Germinal center (tissue), 1 donor: ENCODE results near the gene PHACTR3.

ENCODE experiments used
- DNase-seq: peaks from one replicate; pipeline ENCODE4 v3.0.0; 2012; ENCODE audit warnings: mixed read lengths, low spot score

The PHACTR3 gene

DNA sequence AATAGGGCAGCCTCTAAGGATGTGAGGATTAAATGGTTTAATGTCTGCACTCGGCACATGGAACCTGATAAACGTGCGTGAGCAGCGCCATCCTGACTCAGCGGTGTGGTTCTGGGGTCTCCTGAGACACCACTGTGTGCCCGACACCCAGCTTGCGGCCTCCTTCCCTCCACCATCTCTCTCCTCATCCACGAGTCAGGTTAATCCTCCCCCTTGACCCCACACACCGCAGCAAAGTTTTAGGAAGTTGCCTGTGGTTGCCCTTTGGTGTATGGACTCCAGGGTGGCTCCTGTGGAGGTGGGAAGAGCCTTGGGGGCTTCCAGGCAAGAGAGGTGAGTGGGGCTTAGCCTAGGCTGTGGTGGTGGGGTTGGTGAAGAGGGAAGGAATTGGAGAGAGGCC, 68.2 kb downstream of the PHACTR3 start:
- DNase-seq, result no peak

DNA sequence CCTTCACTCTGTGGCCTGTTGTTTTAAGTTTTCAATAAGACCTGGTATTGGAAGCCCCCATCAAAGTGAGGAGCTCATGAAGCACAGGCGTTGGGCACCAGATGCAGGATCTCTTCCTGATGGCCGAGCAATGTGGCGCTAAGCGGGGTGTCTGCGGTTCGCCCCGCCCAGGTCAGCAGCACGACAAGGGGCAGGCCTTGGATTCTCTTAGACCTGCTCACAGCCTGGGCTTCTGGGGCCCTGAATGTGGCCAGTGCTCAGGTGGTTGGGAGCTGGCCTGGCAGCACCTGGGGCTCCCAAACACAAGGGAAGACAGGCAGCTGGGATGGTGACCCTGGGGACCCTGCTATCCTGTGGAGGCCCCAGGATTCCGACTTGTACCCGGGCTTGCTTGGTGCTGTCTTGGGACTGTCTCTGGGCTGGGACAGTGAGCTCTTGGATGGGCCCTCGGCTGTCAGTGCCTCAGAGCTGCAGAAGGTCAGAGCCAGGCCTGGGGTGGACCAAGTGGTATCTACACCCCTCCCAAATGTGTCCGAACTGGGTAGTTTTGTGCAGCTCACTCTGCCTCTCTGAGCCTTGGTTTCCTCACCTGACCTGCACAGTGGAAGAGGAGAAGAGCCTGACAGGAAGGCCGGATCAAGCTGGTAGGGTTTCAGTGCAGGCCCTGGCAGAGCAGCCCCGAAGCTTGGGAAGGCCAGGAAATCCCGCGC, 69.1 kb downstream of the PHACTR3 start:
- no peak for DNase-seq

DNA sequence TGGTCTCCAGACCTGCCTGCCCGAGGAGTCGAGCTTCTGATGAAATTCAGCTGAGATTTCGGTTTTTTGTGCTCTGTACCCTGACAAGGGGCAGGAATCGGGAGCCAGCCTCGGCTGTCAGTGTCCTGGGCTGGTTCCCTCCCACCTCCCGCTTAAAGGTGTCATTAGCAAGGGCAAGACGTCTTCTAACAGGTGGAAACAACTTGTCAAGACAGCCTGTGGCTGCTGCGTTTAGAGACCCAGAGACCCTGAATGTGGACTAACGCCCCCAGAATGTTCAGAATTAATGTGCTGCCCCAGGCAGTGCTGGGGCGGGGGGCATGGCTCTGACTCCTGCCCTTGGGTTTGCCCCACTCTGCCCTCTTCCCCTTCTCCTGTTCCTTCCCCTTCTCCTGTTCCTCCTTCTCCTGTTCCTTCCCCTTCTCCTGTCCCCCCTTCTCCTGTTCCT, 69.7 kb downstream of the PHACTR3 start:
- no peak for DNase-seq

DNA sequence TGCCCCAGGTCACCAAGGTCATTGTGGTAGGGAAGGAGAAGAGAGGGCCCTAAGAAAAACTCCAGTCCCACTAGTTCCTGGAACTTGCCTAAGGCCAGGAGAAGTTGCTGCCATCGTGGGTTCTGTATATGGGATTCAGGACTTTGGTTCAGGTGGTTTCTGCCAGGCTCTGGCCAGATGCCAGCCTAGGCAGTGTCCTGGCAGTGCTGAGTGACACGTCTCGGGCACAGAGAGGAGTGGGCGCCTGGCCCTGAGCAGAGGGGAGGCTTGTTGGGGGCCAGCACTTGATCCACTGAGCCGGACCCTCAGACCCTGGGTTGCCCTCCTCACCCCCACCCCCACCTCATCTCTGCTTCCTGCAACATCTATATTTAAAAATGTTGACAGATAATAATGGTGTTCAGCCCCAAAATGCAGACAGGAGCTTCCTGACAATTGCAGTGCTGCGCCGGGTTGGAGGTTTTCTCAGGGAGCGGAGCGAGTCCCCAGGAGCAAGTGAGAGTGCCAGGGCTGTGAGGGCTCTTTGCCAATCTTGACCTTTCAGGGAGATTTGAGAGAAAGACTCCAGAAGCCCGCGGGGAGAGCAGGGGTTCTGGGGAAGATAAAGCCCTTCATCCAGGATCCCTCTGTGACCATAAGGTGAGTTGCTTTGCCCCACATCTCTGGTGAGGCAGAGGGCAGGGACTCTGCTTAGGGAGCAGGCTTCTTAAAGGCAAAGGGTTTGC, 71.9 kb downstream of the PHACTR3 start:
- no peak for DNase-seq

DNA sequence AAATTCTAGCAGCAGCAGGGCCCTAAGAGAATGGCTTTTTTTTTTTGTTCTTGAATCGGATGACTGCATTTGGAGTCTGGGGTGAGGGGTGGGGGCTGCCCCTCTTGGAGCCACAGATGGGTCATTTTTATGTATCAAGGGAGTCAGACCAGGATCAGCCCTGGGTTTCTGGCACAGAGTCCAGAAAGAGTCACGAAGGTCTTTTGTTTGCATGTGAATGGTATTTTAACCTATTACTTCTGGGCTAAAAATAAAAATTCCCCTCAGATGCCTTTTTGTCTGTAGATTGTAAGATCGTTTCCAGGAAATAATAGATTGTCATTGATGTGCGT, 72.5 kb downstream of the PHACTR3 start:
- DNase-seq, result no peak

DNA sequence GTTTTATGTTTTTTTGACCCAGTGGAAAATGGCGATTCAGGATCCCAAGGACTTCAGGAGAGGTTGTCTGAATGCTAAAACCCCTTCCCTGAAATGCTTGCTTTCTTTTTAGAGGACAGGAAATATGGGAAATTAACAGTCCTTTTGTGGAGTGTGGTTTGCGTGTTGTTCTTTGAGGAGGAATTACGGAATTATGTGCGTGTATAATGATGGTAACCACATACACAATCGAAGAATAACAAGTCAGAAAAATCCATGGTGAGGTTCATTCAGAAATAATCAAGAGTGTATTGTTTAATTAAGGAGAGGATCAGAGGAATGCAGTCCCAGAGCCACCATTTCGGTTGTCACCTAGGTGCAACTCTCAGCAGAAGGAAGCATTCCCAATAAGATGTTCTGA, 73.2 kb downstream of the PHACTR3 start:
- no peak for DNase-seq

DNA sequence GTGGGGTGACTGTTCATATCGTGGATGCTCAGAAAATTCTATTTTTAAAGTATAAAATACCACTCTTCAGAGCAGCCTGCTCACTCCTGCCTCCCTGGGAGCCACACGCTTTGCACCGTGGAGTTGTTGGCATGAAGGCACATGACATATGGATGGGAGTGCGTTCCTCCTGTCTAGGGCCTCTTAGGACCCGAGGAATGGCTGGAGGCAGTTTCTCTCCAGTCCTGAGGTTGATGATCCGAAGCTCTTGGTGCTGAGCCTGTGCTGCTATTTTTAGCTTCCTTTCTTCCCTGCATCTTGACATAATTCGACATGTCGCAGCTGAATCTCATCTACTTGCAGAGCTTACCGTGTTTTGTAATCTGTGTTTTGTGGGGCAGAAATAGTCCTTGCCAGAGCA, 73.9 kb downstream of the PHACTR3 start:
- no peak for DNase-seq

DNA sequence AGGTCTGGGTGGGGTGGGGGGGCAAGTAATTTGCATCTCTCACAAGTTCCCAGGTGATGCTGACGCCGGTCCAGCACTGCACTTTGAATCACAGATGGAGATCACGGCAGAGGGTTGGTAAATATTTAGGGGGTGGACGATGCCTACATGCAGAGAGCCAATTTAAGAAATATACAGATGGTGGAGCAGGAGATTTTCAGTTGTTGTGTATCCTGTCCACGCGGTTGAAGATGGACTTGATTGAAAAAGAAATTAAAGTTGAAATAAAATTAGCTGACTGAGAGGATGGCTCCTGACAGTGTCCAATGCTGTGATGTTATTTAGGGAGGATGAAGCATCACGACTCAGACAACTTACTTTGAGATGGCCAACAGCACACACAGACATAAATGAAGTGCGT, 74.6 kb downstream of the PHACTR3 start:
- no peak for DNase-seq

DNA sequence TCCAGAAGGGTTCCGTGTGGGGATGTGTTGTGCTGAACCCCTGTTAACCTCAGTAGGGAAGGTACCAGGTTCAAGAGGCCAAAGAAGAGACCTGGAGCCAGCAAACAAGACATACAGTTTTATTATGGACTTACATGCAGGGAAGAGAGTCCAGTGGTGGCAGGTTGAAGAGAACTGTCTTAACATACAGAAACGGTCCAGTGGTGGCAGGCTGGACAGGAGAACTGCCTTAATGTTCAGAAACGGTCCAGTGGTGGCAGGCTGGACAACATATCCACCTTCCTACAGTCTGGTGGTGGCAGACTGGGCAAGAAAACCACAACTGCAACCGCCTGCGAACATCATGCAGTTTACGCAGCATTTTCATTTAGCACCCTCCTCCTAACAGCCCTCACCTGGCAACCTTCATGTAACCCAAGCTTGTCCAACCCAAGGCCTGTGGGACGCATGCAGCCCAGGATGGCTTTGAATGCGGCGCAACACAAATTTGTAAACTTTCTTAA, 75.9 kb downstream of the PHACTR3 start:
- DNase-seq, result no peak

DNA sequence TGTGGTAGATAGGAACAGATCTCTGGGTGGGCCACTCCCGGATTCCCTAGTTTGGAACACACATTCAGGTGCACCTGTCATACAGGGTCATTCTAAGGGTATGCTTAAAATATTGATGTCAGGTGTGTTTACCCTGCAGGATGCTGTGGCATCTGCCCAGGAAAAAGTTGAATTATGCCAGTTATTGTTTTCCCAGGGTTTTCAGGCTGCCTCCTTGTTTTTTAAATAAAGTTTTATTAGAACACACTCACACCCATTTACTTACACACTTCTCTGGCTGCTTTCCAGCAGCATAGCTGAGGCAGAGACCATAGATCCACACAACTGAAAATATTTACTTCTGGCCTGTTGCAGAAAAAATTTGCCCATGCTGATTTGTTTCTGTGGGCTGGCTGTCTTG, 76.5 kb downstream of the PHACTR3 start:
- no peak for DNase-seq

DNA sequence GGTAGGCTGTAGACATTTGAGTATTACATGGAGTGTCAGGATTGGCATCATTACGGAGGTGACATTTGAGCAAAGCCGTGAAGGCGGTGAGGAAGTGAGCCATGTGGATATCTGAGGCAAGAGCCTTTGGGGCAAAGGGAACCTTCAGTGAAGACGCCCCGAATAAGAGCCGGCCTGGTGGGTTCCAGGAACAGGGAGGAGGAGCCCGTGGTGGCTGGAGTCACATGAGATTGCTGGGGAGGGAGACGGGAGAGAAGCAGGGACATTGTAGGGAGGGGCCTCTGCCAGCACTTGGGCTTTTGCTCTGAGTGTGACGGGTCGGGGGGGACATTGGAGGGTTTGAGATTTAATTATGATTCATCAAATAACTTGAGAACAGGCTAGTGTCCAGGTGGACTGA, 78.3 kb downstream of the PHACTR3 start:
- no peak for DNase-seq

DNA sequence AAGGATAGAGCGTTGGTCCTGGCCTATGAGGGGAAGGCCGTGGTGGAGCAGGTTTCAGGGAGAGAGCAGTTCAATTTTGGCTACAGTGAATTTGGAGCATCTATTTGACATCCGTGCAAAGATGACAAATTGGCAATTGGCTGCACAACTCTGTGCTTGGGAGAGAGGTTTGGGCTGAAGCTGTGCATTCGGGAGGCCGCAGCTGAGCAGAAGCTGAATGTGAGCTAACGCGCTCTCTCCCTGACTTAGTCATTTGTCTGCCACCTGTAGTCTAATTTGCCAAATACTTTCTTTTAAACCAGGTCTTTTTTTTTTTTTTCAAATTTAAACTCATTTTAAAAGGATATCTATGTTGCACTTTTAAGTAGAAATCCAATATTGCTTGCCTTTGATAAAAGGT, 78.8 kb downstream of the PHACTR3 start:
- no peak for DNase-seq

DNA sequence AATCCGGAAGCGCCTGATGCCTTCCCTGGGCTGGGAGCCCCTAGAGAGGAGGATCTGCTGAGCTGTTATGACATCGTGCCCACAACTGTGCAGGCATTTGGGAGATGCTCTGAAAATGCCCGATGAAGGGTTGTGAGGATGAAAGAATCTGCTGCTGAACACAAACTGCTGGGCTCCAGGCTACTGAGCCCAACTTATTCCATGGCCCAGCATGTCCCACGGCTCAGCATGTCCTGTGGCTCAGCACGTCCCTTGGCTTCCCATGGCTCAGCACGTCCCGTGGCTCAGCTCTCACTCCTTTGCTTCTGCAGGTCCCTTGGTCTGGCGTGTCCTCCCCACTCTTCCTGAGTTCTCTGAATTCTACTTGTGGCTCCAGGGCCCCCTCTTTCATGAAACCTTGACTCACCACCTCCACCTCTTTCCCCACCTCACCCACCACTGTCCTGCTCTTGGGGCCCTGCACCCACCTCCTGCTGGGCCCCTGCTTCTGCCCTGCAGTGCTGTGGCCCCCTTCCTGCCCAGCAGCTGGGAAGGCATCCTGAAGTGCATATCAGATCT, 80.4 kb downstream of the PHACTR3 start:
- no peak for DNase-seq

DNA sequence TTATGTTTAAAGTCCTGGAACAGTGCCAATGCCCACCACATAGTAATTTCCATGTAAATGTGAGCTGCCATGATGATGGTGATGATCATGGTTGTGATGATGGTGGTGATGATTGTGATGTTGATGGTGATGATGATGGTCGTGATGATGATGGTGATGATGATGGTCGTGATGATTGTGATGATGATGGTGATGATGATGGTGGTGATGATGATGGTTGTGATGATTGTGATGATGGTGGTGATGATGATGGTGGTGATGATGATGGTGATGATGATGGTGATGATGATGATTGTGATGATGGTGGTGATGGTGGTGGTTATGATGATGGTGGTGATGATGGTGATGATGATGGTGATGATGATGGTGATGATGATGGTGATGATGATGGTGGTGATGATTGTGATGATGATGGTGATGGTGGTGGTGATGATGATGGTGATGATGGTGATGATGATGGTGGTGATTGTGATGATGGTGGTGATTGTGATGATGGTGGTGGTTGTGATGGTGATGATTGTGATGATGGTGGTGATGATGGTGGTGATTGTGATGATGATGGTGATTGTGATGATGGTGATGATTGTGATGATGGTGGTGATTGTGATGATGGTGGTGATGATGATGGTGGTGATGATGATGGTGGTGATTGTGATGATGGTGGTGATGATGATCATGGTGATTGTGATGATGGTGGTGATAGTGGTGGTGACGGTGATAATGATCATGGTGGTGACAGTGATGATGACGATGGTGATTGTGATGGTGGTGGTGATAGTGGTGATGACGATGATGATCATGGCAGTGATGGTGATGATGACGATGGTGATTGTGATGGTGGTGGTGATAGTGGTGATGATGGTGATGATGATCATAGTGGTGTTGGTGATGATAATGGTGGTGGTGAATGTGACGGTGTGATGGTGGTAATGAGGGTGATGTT, 82.3 kb downstream of the PHACTR3 start:
- no peak for DNase-seq

DNA sequence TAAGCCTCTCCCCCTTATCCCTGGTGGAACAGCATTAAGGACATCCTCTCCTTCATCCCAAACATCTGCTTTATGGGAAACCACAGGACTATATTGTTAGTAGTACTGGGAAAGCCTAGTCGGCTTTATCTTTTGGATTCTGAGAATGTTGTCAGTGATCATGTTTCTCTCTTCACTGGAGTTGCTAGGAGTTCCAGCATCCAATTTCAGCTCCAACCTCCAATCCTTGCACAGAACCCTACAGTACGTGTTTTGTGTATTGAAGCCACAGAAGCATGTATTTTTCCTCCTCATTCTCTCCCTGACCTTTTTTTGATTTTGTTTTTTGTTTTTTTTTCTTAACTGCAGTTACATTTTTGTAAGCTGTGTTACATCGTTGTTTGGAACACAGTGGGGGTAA, 84.0 kb downstream of the PHACTR3 start:
- no peak for DNase-seq

DNA sequence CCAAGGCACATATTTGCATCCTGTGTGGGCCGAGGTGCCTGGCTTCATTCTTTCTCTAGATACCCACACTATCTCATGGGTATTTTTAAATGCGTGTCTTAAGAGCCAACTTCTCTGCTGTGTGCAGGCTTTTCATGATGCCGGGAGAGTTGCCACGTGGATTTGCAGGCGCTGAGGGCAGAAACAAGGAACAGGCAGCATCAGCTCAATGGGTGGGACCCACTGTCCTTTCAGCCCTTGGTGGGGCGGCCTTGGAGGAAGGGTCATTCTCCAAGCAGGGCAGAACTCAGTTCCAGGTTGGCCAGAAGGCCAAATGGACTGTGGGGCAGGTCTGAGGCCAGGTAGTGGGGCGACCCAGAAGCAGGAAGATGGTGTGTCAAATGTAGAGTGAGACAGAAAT, 84.7 kb downstream of the PHACTR3 start:
- no peak for DNase-seq

DNA sequence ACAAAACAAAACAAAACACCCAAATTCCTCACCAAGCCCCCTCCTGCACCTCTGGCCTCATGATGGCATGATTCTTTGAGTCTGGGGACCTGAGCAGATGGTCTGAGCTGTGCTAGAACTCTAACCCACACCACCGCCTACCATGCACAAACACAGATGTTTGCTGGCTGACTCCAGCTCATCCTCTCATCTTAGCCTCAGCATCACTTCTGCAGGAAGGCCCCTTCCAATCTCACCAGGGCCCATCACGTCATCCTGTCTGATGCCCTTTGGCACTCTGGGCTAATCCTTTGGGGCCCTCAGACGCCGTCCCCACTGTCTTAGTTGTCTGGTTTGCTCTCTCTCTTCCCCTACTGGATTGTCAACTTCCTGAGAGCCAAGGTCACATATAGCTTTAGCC, 85.8 kb downstream of the PHACTR3 start:
- no peak for DNase-seq

DNA sequence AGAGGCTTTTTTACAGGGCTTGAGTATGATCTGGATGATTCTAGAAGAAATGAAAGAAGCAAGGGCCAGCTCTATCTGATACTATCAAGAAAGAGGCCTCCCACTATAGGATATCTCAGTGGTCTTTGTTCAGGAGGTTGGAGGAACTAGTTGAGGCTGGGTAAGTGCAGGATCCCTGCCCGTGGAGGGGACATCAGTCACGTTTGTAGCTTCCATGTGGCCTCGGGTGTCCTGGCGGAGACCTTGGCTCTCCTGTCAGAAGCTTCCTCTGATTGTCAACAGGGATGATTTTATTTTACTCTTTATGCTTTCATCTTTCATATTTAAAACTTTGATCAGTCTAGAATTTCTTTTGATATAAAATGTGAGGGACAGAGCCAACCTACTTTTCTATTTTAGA, 86.6 kb downstream of the PHACTR3 start:
- DNase-seq, result no peak

DNA sequence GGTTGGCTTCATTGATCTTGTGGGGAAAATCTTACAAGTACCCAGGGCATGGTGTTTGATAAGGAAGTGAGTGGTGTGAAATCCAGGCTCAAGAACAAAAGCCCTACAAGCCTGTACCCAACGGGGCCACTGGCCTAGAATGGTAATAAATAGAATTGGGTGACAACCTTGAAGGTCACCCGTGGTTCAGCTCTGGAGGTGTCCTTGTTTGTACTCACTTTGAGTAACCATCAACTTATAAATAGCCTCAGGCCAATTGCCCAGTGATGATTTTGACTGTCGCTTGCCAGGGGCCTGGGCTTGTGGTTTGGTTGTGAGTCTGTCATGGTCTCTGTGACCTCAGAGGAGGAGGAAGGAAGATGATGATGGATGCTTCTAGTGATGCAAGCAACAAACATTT, 87.8 kb downstream of the PHACTR3 start:
- DNase-seq, result no peak

DNA sequence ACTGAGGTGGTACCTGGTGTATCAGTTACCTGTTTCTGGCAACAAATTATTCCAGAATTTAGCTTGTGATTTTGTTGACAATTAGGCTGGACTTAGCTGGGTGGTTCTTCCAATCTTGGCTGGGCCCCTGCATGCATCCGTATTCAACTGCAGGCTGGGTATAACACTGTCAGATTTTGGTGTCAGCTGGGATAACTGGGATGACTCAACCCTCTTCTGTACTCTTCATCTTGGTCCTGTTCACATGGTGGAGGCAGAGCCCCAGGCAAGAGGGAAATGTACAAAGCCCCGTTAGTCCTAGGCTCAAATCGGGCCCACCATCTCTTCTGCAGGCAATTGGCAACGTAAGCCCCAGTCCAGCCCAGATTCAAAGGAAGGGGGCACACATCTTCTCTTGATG, 89.2 kb downstream of the PHACTR3 start:
- no peak for DNase-seq

DNA sequence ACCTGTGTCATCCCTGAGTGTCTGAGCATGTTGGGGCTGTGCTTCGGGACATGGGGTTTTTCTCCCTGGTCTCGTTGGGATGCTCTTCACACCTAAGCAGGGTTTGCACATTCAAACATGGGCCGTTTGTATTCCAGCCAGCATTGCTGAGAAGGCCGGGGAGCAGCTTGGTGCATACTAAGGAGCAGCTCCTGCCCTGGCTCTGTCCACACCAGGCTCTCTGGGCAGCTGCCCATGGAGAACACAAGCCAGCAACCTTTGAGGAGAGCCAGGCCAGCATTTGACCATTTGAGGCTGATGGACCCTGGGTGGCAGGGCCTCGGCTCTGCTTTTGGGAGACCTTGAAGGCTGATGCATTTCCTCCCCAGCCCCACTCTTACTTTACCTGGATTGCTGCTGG, 92.1 kb downstream of the PHACTR3 start:
- no peak for DNase-seq

DNA sequence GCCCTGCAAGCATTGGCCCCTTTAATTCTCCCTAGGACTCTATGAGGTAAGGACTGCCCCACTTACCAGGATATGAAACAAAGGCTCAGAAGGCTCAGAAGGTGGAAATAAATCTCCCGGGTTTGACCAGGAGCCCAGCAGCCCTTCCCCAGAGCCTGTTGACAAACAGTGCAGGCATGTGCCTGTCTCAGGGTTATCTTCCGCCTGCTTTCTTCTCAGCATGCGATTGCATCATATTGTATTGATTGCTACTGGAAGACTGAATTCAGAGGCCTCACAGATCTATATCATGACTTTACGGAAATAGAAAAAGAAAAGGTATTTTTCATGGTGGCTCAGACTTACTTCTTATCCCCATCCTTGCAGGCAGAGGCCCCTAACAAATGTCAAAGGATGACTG, 92.7 kb downstream of the PHACTR3 start:
- no peak for DNase-seq
